D721Med (cell line): ENCODE results near the gene MARK3.

ENCODE experiments used
- DNase-seq: peaks from one replicate; pipeline ENCODE4 v3.0.0; 2011; ENCODE audit warnings: low spot score; ENCODE audit not compliant: insufficient read length
- FAIRE-seq: peaks from 2 replicates; lab custom pipeline; 2011; peaks lifted over from hg19 to GRCh38; lab: Jason Lieb, UNC
- CTCF ChIP-seq: IDR thresholded peaks from 2 replicates; pipeline ENCODE4 v1.5.1; 2012; ENCODE audit warnings: mild to moderate bottlenecking, control low read depth; ENCODE audit not compliant: insufficient read depth; ENCODE audit errors: missing control alignments

Gene MARK3

GRCh38 chr14:103404032-103404918 lies 19.1 kb downstream of the MARK3 start:
- no peak for FAIRE-seq
- DNase-seq: no peak
- no peak for TF ChIP-seq CTCF

- no peak for FAIRE-seq
- no peak for TF ChIP-seq CTCF
Observed at GRCh38 chr14:103404920-103405319, 19.7 kb downstream of the MARK3 start.

GRCh38 chr14:103408491-103409155 lies 23.4 kb downstream of the MARK3 start:
- FAIRE-seq: no peak
- no peak for TF ChIP-seq CTCF
- DNase-seq: no peak

More at GRCh38 chr14:103404920-103405319, 19.7 kb downstream of the MARK3 start:
- DNase-seq: no peak

GRCh38 chr14:103416916-103417315 lies 31.7 kb downstream of the MARK3 start:
- TF ChIP-seq CTCF: no peak
- FAIRE-seq: no peak
- DNase-seq: no peak

GRCh38 chr14:103418481-103418818 lies 33.2 kb downstream of the MARK3 start:
- DNase-seq (no peak), FAIRE-seq (no peak)
- no peak for TF ChIP-seq CTCF

- DNase-seq: no peak
- no peak for FAIRE-seq
- TF ChIP-seq CTCF: no peak
Observed at GRCh38 chr14:103421556-103421955, 36.3 kb downstream of the MARK3 start.

- TF ChIP-seq CTCF: no peak
- DNase-seq: no peak
- no peak for FAIRE-seq
Observed at GRCh38 chr14:103423050-103423461, 37.8 kb downstream of the MARK3 start.
